Duodenal mucosa (tissue), 2 donors: ENCODE measurements around the gene SETD4.
"Not testable (repeated sequence)": the region's sequence is repeated elsewhere in the genome, so short reads cannot be mapped to it uniquely, and the experiment has no call there.

Source experiments
- H3K27ac ChIP-seq: one replicate; pipeline ENCODE4 v1.7.0; 2013; ENCODE audit warnings: low read depth, low read length
- H3K27me3 ChIP-seq, 2 donors: one replicate each; pipeline ENCODE4 v1.7.0; 2013; ENCODE audit warnings: low read length in 2 of 2, control low read depth in 1 of 2; ENCODE audit not compliant: insufficient read depth in 2 of 2, control insufficient read depth in 1 of 2
- H3K36me3 ChIP-seq, 2 donors: one replicate each; pipeline ENCODE4 v1.7.0; 2013; ENCODE audit warnings: low read length in 2 of 2, control low read depth in 1 of 2; ENCODE audit not compliant: insufficient read depth in 2 of 2, control insufficient read depth in 1 of 2
- H3K4me1 ChIP-seq, 2 donors: one replicate each; pipeline ENCODE4 v1.7.0; 2013; ENCODE audit warnings: low read length in 2 of 2, control low read depth in 1 of 2; ENCODE audit not compliant: insufficient read depth in 2 of 2, control insufficient read depth in 1 of 2
- H3K4me3 ChIP-seq, 2 donors: one replicate each; pipeline ENCODE4 v1.7.0; 2013; ENCODE audit warnings: low read length in 2 of 2, low read depth in 1 of 2
- H3K9ac ChIP-seq, 2 donors: one replicate each; pipeline ENCODE4 v1.7.0; 2013; ENCODE audit warnings: low read length in 2 of 2, low read depth in 1 of 2
- H3K9me3 ChIP-seq, 2 donors: one replicate each; pipeline ENCODE4 v1.7.0; 2013; ENCODE audit warnings: low read length in 2 of 2, control low read depth in 1 of 2; ENCODE audit not compliant: control insufficient read depth in 1 of 2

Gene SETD4

GRCh38 chr21:36060159-36060921, at the start of gene SETD4:
Gene SETD4 (minus strand): TSS chr21:36060526. CDS start chr21:36058888, 1,638 bp downstream.
- no peaks in the 10 kb centered on the region for H3K9me3 ChIP-seq
- peak within 1 kb of the TSS; percentile 82 to 92 for H3K9ac ChIP-seq
- peak within 1 kb of the TSS; percentile 84 for H3K27ac ChIP-seq
- H3K4me1 ChIP-seq: peaks cover 14 to 18% of the 10 kb centered on the region in 2 donors
- H3K27me3 ChIP-seq: no peaks in the 10 kb centered on the region
- peaks cover 14 to 25% of the 10 kb centered on the region in 2 donors for H3K36me3 ChIP-seq
- H3K4me3 ChIP-seq: peak within 1 kb of the TSS; percentile 78 to 100

- H3K4me1 ChIP-seq: peaks cover 5 to 10% of the 10 kb centered on the region in 2 donors
- H3K9me3 ChIP-seq: no peaks in the 10 kb centered on the region
- H3K4me3 ChIP-seq: no peak overlapping the region
- no peaks in the 10 kb centered on the region for H3K27me3 ChIP-seq
- H3K27ac ChIP-seq: no peak overlapping the region
- no peaks in the 10 kb centered on the region for H3K36me3 ChIP-seq
- H3K9ac ChIP-seq: no peak overlapping the region
Measured at GRCh38 chr21:36109868-36110267, 49.5 kb upstream of the SETD4 start.

- peak overlapping the region; percentile 14 for H3K4me3 ChIP-seq
- no peaks in the 10 kb centered on the region for H3K36me3 ChIP-seq
- H3K9me3 ChIP-seq: no peaks in the 10 kb centered on the region
- no peaks in the 10 kb centered on the region for H3K27me3 ChIP-seq
- no peak overlapping the region for H3K9ac ChIP-seq
- H3K27ac ChIP-seq: no peak overlapping the region
- no peaks in the 10 kb centered on the region for H3K4me1 ChIP-seq
Measured at GRCh38 chr21:36105327-36105842, 45.1 kb upstream of the SETD4 start.

- Histone ChIP-seq H3K4me1 (no peaks in the 10 kb centered on the region), H3K9me3 (no peaks in the 10 kb centered on the region), H3K27ac (no peak overlapping the region), H3K36me3 (no peaks in the 10 kb centered on the region), H3K4me3 (peak overlapping the region; percentile 14), H3K27me3 (no peaks in the 10 kb centered on the region), H3K9ac (no peak overlapping the region)
Measured at GRCh38 chr21:36104317-36105300, 44.3 kb upstream of the SETD4 start.

- Histone ChIP-seq H3K9ac (no peak overlapping the region), H3K9me3 (no peaks in the 10 kb centered on the region), H3K4me3 (no peak overlapping the region), H3K27me3 (no peaks in the 10 kb centered on the region), H3K36me3 (no peaks in the 10 kb centered on the region), H3K27ac (no peak overlapping the region), H3K4me1 (peaks cover 0 to under 1% of the 10 kb centered on the region in 2 donors)
Measured at GRCh38 chr21:36103434-36103833, 43.1 kb upstream of the SETD4 start.

GRCh38 chr21:36100971-36101641, 40.8 kb upstream of the SETD4 start:
- H3K4me3 ChIP-seq: no peak overlapping the region
- no peaks in the 10 kb centered on the region for H3K27me3 ChIP-seq
- no peak overlapping the region for H3K27ac ChIP-seq
- peaks cover 0 to 12% of the 10 kb centered on the region in 2 donors for H3K4me1 ChIP-seq
- H3K9ac ChIP-seq: no peak overlapping the region
- H3K36me3 ChIP-seq: no peaks in the 10 kb centered on the region
- no peaks in the 10 kb centered on the region for H3K9me3 ChIP-seq

GRCh38 chr21:36099695-36100211, 39.4 kb upstream of the SETD4 start:
- H3K27me3 ChIP-seq, H3K4me3 ChIP-seq, H3K9ac ChIP-seq, H3K9me3 ChIP-seq, H3K36me3 ChIP-seq, H3K27ac ChIP-seq: not testable (repeated sequence)
- peaks cover 0 to 12% of the 10 kb centered on the region in 2 donors for H3K4me1 ChIP-seq

- no peak overlapping the region for H3K4me3 ChIP-seq
- no peak overlapping the region for H3K9ac ChIP-seq
- peaks cover 0 to 12% of the 10 kb centered on the region in 2 donors for H3K4me1 ChIP-seq
- H3K36me3 ChIP-seq: no peaks in the 10 kb centered on the region
- no peaks in the 10 kb centered on the region for H3K27me3 ChIP-seq
- peaks cover 0 to 2% of the 10 kb centered on the region in 2 donors for H3K9me3 ChIP-seq
- no peak overlapping the region for H3K27ac ChIP-seq
Measured at GRCh38 chr21:36099000-36099399, 38.7 kb upstream of the SETD4 start.

- H3K36me3 ChIP-seq: no peaks in the 10 kb centered on the region
Measured at GRCh38 chr21:36098182-36098532, 37.8 kb upstream of the SETD4 start.

More at GRCh38 chr21:36098182-36098532, 37.8 kb upstream of the SETD4 start:
- H3K27ac ChIP-seq: no peak overlapping the region
- no peaks in the 10 kb centered on the region for H3K27me3 ChIP-seq
- no peak overlapping the region for H3K9ac ChIP-seq
- no peak overlapping the region for H3K4me3 ChIP-seq
- peaks cover 8 to 10% of the 10 kb centered on the region in 2 donors for H3K9me3 ChIP-seq
- peaks cover 0 to 12% of the 10 kb centered on the region in 2 donors for H3K4me1 ChIP-seq
